Activated naive CD8-positive, alpha-beta T cell treated with anti-CD3 and anti-CD28 coated beads, Interleukin-2, amount 50 U/mL, for 24 hours (primary cell): ENCODE data around the gene SLC25A11.
"Not testable (repeated sequence)": the region's sequence is repeated elsewhere in the genome, so short reads cannot be mapped to it uniquely, and the experiment has no call there.

ENCODE experiments used
- ATAC-seq: fragments of 150-1000 bp; cut with Tn5 transposase; one replicate; pipeline ENCODE4 v1.10.0; 2021
- DNase-seq: peaks from one replicate; pipeline ENCODE4 v3.0.0; 2021
- H3K27ac Mint-ChIP-seq: one replicate; pipeline ENCODE4 v1.8.0; 2021; ENCODE audit warnings: mild to moderate bottlenecking, mixed read lengths
- H3K27me3 Mint-ChIP-seq: one replicate; pipeline ENCODE4 v1.8.0; 2021; ENCODE audit warnings: mixed read lengths
- H3K36me3 Mint-ChIP-seq: one replicate; pipeline ENCODE4 v1.8.0; 2021; ENCODE audit warnings: low read depth, mixed read lengths
- H3K4me1 Mint-ChIP-seq: one replicate; pipeline ENCODE4 v1.8.0; 2021; ENCODE audit warnings: mixed read lengths
- H3K4me3 Mint-ChIP-seq: one replicate; pipeline ENCODE4 v1.8.0; 2021; ENCODE audit warnings: mild to moderate bottlenecking, moderate library complexity, mixed read lengths
- H3K9me3 Mint-ChIP-seq: one replicate; pipeline ENCODE4 v1.8.0; 2021; ENCODE audit warnings: mixed read lengths

Gene SLC25A11

DNA sequence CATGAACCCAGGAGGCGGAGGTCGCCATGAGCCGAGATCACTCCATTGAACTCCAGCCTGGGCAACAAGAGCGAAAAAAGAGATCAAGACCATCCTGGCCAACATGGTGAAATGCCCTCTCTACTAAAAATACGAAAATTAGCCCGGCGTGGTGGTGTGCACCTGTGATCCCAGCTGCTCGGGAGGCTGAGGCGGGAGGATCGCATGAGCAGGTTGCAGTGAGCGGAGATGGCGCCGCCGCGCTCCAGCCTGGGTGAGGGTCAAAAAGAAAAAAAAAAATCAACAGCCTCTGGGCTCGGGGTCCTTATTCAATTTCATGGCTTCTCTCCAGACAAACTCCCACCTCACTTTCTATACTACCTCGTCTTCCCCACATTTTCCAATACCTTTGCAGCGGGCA, 11.0 kb downstream of the SLC25A11 start:
- peaks cover 7% of the 10 kb centered on the region for H3K4me1 Mint-ChIP-seq
- no peak for DNase-seq
- no peak for ATAC-seq
- no peaks in the 10 kb centered on the region for H3K27me3 Mint-ChIP-seq
- no peak overlapping the region for H3K27ac Mint-ChIP-seq
- H3K36me3 Mint-ChIP-seq = peaks cover 8% of the 10 kb centered on the region
- no peaks in the 10 kb centered on the region for H3K9me3 Mint-ChIP-seq
- no peak overlapping the region for H3K4me3 Mint-ChIP-seq

DNA sequence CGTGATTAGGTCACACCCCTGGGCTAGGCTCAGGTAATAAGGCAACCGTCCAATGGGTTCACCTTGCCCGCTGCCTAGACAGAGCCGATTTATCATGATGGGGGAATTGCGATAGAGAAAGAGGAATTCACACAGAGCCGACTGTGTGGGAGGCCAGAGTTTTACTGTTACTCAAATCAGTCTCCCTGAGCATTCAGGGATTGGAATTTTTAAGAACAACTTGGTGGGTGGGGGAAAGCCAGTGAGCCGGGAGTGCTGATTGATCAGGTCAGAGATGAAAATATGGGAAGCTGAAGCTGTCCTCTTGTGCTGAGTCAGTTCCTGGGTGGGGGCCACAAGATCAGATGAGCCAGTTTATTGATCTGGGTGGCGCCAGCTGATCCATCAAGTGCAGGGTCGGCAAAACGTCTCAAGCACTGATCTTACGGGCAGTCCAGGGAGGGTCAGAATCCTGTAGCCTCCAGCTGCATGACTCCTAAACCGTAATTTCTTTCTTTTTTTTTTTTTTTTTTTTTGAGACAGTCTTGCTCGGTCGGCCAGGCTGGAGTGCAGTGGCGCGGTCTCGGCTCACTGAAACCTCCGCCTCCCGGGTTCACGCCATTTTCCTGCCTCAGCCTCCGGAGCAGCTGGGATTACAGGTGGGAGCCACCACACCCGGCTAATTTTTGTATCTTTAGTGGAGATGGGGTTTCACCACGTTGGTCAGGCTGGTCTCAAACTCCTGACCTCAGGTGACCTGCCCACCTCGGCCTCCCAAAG, 13.1 kb downstream of the SLC25A11 start:
- not testable (repeated sequence) for H3K27ac Mint-ChIP-seq, H3K27me3 Mint-ChIP-seq, H3K36me3 Mint-ChIP-seq, ATAC-seq, H3K4me1 Mint-ChIP-seq, DNase-seq, H3K4me3 Mint-ChIP-seq, H3K9me3 Mint-ChIP-seq

DNA sequence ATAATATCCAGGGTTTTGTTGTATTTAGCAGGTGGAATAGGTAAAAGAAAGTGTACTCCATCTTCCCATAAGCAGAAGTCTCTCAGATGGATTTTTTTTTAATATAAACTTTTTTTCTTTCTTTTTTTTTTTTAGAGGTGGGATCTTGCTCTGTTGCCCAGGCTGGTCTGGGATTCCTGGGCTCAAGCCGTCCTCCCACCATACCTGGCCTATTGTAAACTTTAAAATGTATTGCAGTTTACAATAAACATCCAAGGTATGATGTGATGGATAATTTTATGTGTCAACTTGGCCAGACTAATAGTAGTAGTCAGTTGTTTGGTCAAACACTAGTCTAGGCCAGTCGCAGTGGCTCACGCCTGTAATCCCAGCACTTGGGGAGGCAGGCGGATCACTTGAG, 18.5 kb downstream of the SLC25A11 start:
- no peak for ATAC-seq
- DNase-seq = no peak
- Mint-ChIP-seq H3K4me1 (no peaks in the 10 kb centered on the region), H3K9me3 (no peaks in the 10 kb centered on the region), H3K4me3 (no peak overlapping the region), H3K27ac (no peak overlapping the region), H3K36me3 (no peaks in the 10 kb centered on the region), H3K27me3 (no peaks in the 10 kb centered on the region)

DNA sequence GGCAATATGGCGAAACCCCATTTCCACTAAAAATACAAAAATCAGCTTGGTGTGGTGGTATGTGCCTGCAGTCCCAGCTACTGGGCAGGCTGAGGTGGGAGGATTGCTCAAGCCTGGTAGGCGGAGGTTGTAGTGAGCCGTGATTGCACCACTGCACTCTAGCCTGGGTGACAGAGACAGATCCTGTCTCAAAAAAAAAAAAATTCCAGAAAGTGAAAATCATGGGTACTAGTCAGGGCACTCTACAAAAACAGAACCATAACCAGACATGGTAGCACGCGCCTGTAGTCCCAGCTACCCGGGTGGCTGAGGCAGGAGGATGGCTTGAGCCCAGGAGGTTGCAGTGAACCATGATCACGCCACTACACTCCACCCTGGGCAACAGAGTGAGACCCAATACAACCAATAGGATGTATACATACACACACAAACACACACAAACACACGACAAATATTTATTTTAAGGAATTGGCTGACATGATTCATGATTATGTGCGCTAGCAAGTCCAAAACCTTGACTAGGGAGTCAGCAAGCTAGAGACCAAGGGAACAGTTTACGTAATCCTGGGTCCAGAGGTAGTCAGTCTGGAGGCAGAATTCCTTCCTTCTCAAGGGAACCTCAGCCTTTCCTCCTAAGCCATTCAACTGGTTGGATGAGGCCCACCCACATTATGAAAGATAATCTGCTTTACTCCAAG, 19.3 kb downstream of the SLC25A11 start:
- Mint-ChIP-seq H3K4me1 (no peaks in the 10 kb centered on the region), H3K36me3 (no peaks in the 10 kb centered on the region), H3K4me3 (no peak overlapping the region), H3K27me3 (no peaks in the 10 kb centered on the region), H3K9me3 (no peaks in the 10 kb centered on the region), H3K27ac (no peak overlapping the region)
- ATAC-seq (no peak), DNase-seq (no peak)

- Mint-ChIP-seq H3K9me3 (no peaks in the 10 kb centered on the region), H3K4me3 (no peak overlapping the region), H3K27ac (no peak overlapping the region), H3K36me3 (no peaks in the 10 kb centered on the region), H3K27me3 (no peaks in the 10 kb centered on the region), H3K4me1 (no peaks in the 10 kb centered on the region)
- DNase-seq = no peak
- ATAC-seq = no peak
Measured at GRCh38 chr17:4919511-4920047, 20.3 kb downstream of the SLC25A11 start.

GRCh38 chr17:4914551-4914950, 25.3 kb downstream of the SLC25A11 start:
- not testable (repeated sequence) for H3K4me1 Mint-ChIP-seq, H3K9me3 Mint-ChIP-seq, ATAC-seq, H3K27ac Mint-ChIP-seq, DNase-seq, H3K4me3 Mint-ChIP-seq, H3K27me3 Mint-ChIP-seq, H3K36me3 Mint-ChIP-seq

- H3K27ac Mint-ChIP-seq = no peak overlapping the region
Measured at GRCh38 chr17:4913994-4914393, 25.9 kb downstream of the SLC25A11 start.

GRCh38 chr17:4908711-4909496, 30.9 kb downstream of the SLC25A11 start:
- Mint-ChIP-seq H3K27ac (no peak overlapping the region), H3K36me3 (no peaks in the 10 kb centered on the region), H3K9me3 (no peaks in the 10 kb centered on the region), H3K4me3 (no peak overlapping the region), H3K27me3 (peaks cover 3% of the 10 kb centered on the region), H3K4me1 (no peaks in the 10 kb centered on the region)
- peak; percentile 99 for ATAC-seq
- DNase-seq = peak; percentile 72

More at GRCh38 chr17:4913994-4914393, 25.9 kb downstream of the SLC25A11 start:
- Mint-ChIP-seq H3K4me1 (no peaks in the 10 kb centered on the region), H3K9me3 (no peaks in the 10 kb centered on the region), H3K4me3 (no peak overlapping the region), H3K27me3 (peaks cover 3% of the 10 kb centered on the region), H3K36me3 (no peaks in the 10 kb centered on the region)
- DNase-seq = no peak
- ATAC-seq = no peak

- Mint-ChIP-seq H3K27ac (no peak overlapping the region), H3K4me3 (no peak overlapping the region), H3K4me1 (peaks cover 5% of the 10 kb centered on the region), H3K9me3 (no peaks in the 10 kb centered on the region), H3K36me3 (no peaks in the 10 kb centered on the region), H3K27me3 (peaks cover 3% of the 10 kb centered on the region)
- DNase-seq (no peak), ATAC-seq (no peak)
Measured at GRCh38 chr17:4908301-4908700, 31.5 kb downstream of the SLC25A11 start.

DNA sequence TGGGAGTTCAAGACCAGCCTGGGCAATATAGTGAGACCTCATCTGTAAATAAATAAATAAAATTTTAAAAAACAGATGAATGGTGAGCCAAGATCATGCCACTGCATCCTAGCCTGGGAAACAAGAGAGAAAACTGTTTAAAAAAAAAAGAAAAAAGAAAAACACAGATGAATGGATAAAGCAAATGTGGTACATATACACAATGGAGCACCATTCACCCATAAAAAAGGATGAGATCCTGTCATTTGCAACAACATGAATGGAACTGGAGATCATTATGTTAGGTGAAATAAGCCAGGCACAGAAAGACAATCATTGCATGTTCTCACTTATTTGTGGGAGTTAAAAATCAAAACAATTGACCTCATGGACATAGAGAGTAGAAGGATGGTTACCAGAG, 33.2 kb downstream of the SLC25A11 start:
- ATAC-seq, H3K4me3 Mint-ChIP-seq, H3K36me3 Mint-ChIP-seq, H3K27ac Mint-ChIP-seq, H3K9me3 Mint-ChIP-seq, DNase-seq, H3K27me3 Mint-ChIP-seq: not testable (repeated sequence)
- H3K4me1 Mint-ChIP-seq = peaks cover 16% of the 10 kb centered on the region

- peak within 1 kb of the TSS; percentile 53 for H3K4me3 Mint-ChIP-seq
- H3K27me3 Mint-ChIP-seq = no peaks in the 10 kb centered on the region
- DNase-seq = peak; percentile 82
- H3K9me3 Mint-ChIP-seq = no peaks in the 10 kb centered on the region
- peak within 1 kb of the TSS; percentile 17 for H3K27ac Mint-ChIP-seq
- no peaks in the 10 kb centered on the region for H3K36me3 Mint-ChIP-seq
- peaks cover 39% of the 10 kb centered on the region for H3K4me1 Mint-ChIP-seq
- peak; percentile 51 for ATAC-seq
Measured at GRCh38 chr17:4903051-4903818, 36.6 kb downstream of the SLC25A11 start, which contains the start of gene CHRNE. CHRNE (minus strand) TSS chr17:4903098; CDS start chr17:4903063, 35 bp downstream.

- Mint-ChIP-seq H3K9me3 (no peaks in the 10 kb centered on the region), H3K36me3 (no peaks in the 10 kb centered on the region), H3K27me3 (no peaks in the 10 kb centered on the region), H3K4me1 (peaks cover 39% of the 10 kb centered on the region), H3K27ac (peak overlapping the region; percentile 12), H3K4me3 (no peak overlapping the region)
- no peak for DNase-seq
- no peak for ATAC-seq
Measured at GRCh38 chr17:4902540-4902939, 37.3 kb downstream of the SLC25A11 start.

- Mint-ChIP-seq H3K4me3 (no peak overlapping the region), H3K9me3 (no peaks in the 10 kb centered on the region), H3K27ac (peak overlapping the region; percentile 12), H3K27me3 (no peaks in the 10 kb centered on the region), H3K4me1 (peaks cover 39% of the 10 kb centered on the region), H3K36me3 (no peaks in the 10 kb centered on the region)
- DNase-seq = peak; percentile 20
- ATAC-seq = no peak
Measured at GRCh38 chr17:4901648-4902344, 38.0 kb downstream of the SLC25A11 start.
